CD4-positive, alpha-beta T cell treated with Interleukin-1 beta for 1 hour (primary cell): ENCODE data around the gene TNS2.

ENCODE experiments used
- DNase-seq, 2 donors: peaks; one replicate each; pipeline ENCODE4 v3.0.0-alpha.2; 2020 to 2022

Gene TNS2

DNA sequence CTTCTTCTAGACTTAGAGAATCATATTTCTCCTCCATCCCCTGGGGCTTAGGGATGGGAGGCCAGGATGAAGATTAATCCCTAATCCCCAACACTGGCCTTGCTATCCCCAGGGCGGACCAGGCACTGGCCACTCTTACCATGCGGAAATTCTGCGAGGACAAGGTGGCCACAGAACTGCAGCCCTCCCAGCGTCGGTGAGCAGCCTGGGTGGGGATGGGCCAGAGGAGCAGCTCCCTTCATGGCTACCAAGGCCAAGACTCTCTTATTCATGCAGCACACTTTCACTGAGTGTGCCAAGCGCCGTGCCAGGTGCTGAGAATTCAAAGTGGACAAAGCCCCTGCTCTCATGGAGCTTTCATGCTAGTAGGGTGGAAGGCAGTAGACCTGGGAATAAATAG, 7.0 kb downstream of the TNS2 start:
- no peak for DNase-seq

GRCh38 chr12:53057816-53058500, 8.1 kb downstream of the TNS2 start:
- DNase-seq, result no peak

GRCh38 chr12:53058674-53059433, 9.0 kb downstream of the TNS2 start:
- DNase-seq, result no peak

DNA sequence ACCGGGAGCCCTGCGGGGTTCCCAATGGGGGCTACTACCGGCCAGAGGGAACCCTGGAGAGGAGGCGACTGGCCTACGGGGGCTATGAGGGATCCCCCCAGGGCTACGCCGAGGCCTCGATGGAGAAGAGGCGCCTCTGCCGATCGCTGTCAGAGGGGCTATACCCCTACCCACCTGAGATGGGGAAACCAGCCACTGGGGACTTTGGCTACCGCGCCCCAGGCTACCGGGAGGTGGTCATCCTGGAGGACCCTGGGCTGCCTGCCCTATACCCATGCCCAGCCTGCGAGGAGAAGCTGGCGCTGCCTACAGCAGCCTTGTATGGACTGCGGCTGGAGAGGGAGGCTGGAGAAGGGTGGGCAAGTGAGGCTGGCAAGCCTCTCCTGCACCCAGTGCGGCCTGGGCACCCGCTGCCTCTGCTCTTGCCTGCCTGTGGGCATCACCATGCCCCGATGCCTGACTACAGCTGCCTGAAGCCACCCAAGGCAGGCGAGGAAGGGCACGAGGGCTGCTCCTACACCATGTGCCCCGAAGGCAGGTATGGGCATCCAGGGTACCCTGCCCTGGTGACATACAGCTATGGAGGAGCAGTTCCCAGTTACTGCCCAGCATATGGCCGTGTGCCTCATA, 9.7 kb downstream of the TNS2 start:
- no peak for DNase-seq

DNA sequence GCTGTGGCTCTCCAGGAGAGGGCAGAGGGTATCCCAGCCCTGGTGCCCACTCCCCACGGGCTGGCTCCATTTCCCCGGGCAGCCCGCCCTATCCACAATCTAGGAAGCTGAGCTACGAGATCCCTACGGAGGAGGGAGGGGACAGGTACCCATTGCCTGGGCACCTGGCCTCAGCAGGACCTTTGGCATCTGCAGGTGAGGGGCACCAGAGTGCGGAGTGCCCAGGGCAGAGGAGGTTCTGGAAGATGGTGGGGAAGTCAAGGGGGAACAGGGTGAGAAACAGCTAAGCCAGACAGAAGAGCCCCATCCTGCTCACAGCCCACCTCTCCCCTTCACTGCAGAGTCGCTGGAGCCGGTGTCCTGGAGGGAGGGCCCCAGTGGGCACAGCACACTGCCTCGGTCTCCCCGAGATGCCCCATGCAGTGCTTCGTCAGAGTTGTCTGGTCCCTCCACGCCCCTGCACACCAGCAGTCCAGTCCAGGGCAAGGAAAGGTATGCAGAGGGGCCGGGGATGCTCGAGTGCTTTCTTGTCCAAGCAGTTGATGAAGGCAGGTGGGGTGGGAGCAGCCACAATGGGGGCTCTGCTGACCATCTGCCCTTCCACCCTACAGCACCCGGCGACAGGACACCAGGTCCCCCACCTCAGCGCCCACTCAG, 10.3 kb downstream of the TNS2 start:
- DNase-seq, result no peak

DNA sequence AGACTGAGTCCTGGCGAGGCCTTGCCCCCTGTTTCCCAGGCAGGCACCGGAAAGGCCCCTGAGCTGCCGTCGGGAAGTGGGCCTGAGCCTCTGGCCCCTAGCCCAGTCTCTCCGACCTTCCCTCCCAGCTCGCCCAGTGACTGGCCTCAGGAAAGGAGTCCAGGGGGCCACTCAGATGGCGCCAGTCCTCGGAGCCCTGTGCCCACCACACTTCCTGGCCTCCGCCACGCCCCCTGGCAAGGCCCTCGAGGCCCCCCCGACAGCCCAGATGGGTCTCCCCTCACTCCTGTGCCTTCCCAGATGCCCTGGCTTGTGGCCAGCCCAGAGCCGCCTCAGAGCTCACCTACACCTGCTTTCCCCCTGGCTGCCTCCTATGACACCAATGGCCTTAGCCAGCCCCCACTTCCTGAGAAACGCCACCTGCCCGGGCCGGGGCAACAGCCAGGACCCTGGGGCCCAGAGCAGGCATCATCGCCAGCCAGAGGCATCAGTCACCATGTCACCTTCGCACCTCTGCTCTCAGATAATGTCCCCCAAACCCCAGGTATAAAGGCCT, 10.9 kb downstream of the TNS2 start:
- no peak for DNase-seq

DNA sequence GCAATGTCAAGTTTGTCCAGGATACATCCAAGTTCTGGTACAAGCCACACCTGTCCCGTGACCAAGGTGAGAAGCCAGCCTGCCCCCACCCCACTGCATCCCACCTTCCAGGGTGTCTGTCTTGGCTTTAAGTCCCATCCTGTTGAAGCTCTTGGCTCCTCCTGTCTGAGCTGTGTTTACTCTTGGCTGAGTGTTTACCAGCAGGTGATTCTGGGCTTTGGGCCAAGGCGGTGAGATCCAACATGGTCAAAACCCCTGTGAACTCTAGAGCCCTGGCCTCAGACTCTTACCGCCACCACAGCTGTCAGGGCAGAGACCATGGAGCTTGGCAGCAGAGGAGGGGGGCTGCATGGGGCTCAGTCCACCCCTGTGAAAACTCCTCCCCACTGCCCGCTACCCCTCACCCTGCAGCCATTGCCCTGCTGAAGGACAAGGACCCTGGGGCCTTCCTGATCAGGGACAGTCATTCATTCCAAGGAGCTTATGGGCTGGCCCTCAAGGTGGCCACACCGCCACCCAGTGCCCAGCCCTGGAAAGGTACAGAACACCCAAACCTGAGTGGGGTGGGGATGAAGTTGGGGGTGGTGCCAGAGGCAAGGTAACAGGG, 11.6 kb downstream of the TNS2 start:
- DNase-seq, result no peak

- DNase-seq, result no peak
Measured at GRCh38 chr12:53062011-53062961, 12.4 kb downstream of the TNS2 start.

DNA sequence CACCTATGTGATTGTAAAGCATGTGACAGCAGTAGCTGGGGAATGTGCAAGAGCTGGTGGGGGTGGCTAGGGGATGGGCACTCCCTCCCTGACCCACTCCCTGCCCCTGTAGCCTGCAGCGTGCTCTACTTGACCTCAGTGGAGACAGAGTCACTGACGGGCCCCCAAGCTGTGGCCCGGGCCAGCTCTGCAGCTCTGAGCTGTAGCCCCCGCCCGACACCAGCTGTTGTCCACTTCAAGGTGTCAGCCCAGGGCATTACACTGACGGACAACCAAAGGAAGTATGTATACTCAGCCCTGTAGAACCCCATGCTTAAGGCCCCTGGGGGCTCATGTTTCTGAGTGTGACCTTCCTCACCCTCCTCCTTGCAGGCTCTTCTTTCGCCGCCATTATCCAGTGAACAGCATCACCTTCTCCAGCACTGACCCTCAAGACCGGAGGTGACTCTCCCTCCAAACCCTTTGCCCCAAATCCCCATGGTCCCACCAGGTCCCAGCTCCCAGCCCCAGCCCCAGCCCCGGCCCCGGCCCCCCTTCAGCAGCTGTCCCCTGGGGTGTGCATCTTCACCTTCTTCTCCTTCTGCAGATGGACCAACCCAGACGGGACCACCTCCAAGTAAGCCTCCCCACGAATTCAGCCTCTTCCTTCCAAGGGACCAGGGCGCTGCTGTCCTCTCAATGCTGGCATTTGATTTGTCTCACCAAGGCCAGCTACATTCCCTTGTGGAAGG, 13.3 kb downstream of the TNS2 start:
- DNase-seq, result no peak

GRCh38 chr12:53063708-53064612, 14.1 kb downstream of the TNS2 start:
- DNase-seq, result no peak

GRCh38 chr12:53064613-53065436, 15.0 kb downstream of the TNS2 start:
- no peak for DNase-seq

- DNase-seq, result no peak
Measured at GRCh38 chr12:53065470-53065869, 15.6 kb downstream of the TNS2 start.

GRCh38 chr12:53065975-53066931, 16.4 kb downstream of the TNS2 start:
- peak; percentile 55 to 64 for DNase-seq

DNA sequence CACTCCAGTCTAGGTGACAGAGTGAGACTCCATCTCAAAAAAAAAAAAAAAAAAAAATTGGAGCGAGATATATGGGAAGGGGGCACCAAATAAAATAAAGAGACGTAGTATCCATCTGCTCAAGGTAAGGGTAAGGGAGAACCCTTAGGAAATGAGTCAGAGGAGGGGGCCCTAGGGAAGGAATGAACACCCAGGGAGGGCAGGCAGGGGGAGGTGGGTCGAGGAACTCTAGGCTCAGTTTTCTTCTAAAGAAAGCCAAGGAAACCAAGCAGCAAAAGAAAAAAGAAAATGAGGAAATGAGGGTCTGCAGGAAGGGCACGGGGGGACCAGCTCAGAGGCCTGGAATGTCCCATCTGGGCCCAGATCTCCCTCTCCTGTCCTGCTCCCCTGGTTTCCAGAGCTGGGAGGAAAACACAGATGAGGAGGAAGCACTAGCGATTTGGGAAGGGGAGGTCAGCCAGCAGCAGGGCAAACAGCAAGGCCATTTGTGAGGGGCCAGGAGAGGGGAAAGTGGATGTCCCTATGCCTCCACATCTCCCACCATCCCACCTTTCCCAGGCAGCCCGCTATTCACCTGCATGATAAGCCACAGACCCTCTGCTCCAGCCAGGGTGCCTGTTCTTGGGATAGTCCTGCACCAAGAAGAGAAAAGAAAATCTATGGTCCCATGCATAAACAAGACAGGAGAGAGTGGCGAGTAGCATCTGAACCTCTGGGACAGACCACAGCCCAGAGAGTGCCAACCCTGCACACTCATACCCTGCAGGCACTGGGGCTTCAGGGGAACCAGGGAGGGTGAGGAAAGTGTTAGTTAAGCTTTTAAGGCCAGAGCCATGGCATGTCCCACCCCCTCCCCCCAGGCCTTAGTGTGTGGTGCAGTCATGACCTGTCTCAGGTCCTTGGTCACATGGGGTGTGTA, 17.5 kb downstream of the TNS2 start:
- no peak for DNase-seq

GRCh38 chr12:53067993-53068770, 18.3 kb downstream of the TNS2 start:
- DNase-seq, result no peak
